ENCODE results near the gene C1R.

GRCh38 chr12:7054925-7055324 lies 37.3 kb downstream of the C1R start:
- TF ChIP-seq POLR2A (IDR thresholded peaks at IDR 0.05): no peak
- no peak for TF ChIP-seq POLR2AphosphoS5 (IDR thresholded peaks at IDR 0.05)
